ENCODE data around the gene TRMT10C.

- no peak for TF ChIP-seq CTCF (conservative IDR thresholded peaks at IDR 0.05; ENCODE audit: low read depth, low read length)
- no peak for TF ChIP-seq EZH2 (IDR thresholded peaks at IDR 0.05; ENCODE audit: borderline replicate concordance, low read depth, low read length, poor library complexity, severe bottlenecking)
Measured at GRCh38 chr3:101531473-101532086, 30.1 kb upstream of the TRMT10C start.
